HEK293 (cell line): Measurements from ENCODE around the gene TMEM138.

Source experiments
- CTCF ChIA-PET: fragments of 350-600 bp; formaldehyde crosslinking; extraction: SDS; loops from one replicate; lab custom pipeline; 2021; ENCODE audit warnings: antibody characterized with exemption; lab: Yijun Ruan, JAX
- POLR2A ChIA-PET: fragments of 300-600 bp; formaldehyde crosslinking; extraction: SDS; loops from one replicate; lab custom pipeline; 2020; ENCODE audit warnings: antibody characterized with exemption, inconsistent platforms; lab: Yijun Ruan, JAX
- H3K27ac ChIP-seq: fragments of 200-500 bp; sonication (Bioruptor generic); 2 replicates; pipeline ENCODE4 v1.5.1; 2014; ENCODE audit warnings: low read depth, low read length, control low read depth, inconsistent platforms; ENCODE audit errors: extremely low read depth
- H3K36me3 ChIP-seq, 2 experiments: fragments of 200-500 bp in 1 of 2; sonication (Bioruptor generic) in 1 of 2; 1 replicate in 1 of 2; 2 replicates in 1 of 2; pipeline ENCODE4 v1.5.1; 2014 to 2017; ENCODE audit warnings: inconsistent platforms in 2 of 2, low read length in 2 of 2; ENCODE audit not compliant: control insufficient read depth in 2 of 2, insufficient read depth in 1 of 2
- H3K4me1 ChIP-seq: fragments of 200-500 bp; sonication (Bioruptor generic); 2 replicates; pipeline ENCODE4 v1.5.1; 2014; ENCODE audit warnings: mild to moderate bottlenecking, low read length, inconsistent platforms; ENCODE audit not compliant: control insufficient read depth, insufficient read depth
- H3K4me3 ChIP-seq: 2 replicates; pipeline ENCODE4 v1.5.1; 2011; ENCODE audit warnings: low read depth, mild to moderate bottlenecking, control low read depth, low read length, moderate library complexity
- H3K9me3 ChIP-seq: fragments of 200-500 bp; sonication (Bioruptor generic); 2 replicates; pipeline ENCODE4 v1.5.1; 2014; ENCODE audit warnings: low read depth, low read length, inconsistent platforms; ENCODE audit not compliant: control insufficient read depth, insufficient read depth
- MYNN ChIP-seq: fragments of 450-650 bp; formaldehyde crosslinking; IDR thresholded peaks from 2 replicates; pipeline ENCODE4 v1.5.1; 2016; ENCODE audit warnings: missing biosample characterization, missing genetic modification characterization, borderline replicate concordance
- PRDM1 ChIP-seq: fragments of 450-650 bp; formaldehyde crosslinking; IDR thresholded peaks from 2 replicates; pipeline ENCODE4; 2016; ENCODE audit warnings: missing biosample characterization, missing genetic modification characterization
- PRDM6 ChIP-seq: fragments of 450-650 bp; formaldehyde crosslinking; IDR thresholded peaks from 2 replicates; pipeline ENCODE4 v1.5.1; 2017; ENCODE audit warnings: missing biosample characterization, missing genetic modification characterization
- REST ChIP-seq: fragments of 450-650 bp; formaldehyde crosslinking; IDR thresholded peaks from 2 replicates; pipeline ENCODE4 v1.5.1; 2016; ENCODE audit warnings: missing biosample characterization, missing genetic modification characterization
- SCRT1 ChIP-seq: fragments of 450-650 bp; formaldehyde crosslinking; IDR thresholded peaks from 2 replicates; pipeline ENCODE4 v1.5.1; 2016; ENCODE audit warnings: missing biosample characterization, missing genetic modification characterization, borderline replicate concordance
- SP7 ChIP-seq: fragments of 450-650 bp; formaldehyde crosslinking; IDR thresholded peaks from 2 replicates; pipeline ENCODE4 v1.5.1; 2016; ENCODE audit warnings: missing biosample characterization, missing genetic modification characterization
- ZBTB11 ChIP-seq: fragments of 450-650 bp; formaldehyde crosslinking; conservative IDR thresholded peaks from 2 replicates; pipeline ENCODE4 v1.5.1; 2016; ENCODE audit warnings: low read depth, missing biosample characterization, missing genetic modification characterization
- ZBTB21 ChIP-seq: fragments of 450-650 bp; formaldehyde crosslinking; IDR thresholded peaks from 2 replicates; pipeline ENCODE4 v1.5.1; 2017; ENCODE audit warnings: missing biosample characterization, missing genetic modification characterization
- ZIC2 ChIP-seq: fragments of 450-650 bp; formaldehyde crosslinking; IDR thresholded peaks from 2 replicates; pipeline ENCODE4 v1.5.1; 2016; ENCODE audit warnings: missing biosample characterization, missing genetic modification characterization
- ZNF138 ChIP-seq: fragments of 450-650 bp; formaldehyde crosslinking; IDR thresholded peaks from 2 replicates; pipeline ENCODE4 v1.5.1; 2016; ENCODE audit warnings: missing biosample characterization, missing genetic modification characterization, borderline replicate concordance
- ZNF146 ChIP-seq: fragments of 450-650 bp; formaldehyde crosslinking; IDR thresholded peaks from 2 replicates; pipeline ENCODE4 v1.5.1; 2016; ENCODE audit warnings: missing biosample characterization, missing genetic modification characterization
- ZNF174 ChIP-seq: fragments of 450-650 bp; formaldehyde crosslinking; IDR thresholded peaks from 2 replicates; pipeline ENCODE4 v1.5.0; 2017; ENCODE audit warnings: missing biosample characterization, mild to moderate bottlenecking, missing genetic modification characterization
- ZNF266 ChIP-seq: fragments of 450-650 bp; formaldehyde crosslinking; IDR thresholded peaks from 2 replicates; pipeline ENCODE4 v1.5.1; 2016; ENCODE audit warnings: missing biosample characterization, missing genetic modification characterization, low read depth
- ZNF292 ChIP-seq: fragments of 450-650 bp; formaldehyde crosslinking; IDR thresholded peaks from 2 replicates; pipeline ENCODE4 v1.5.1; 2016; ENCODE audit warnings: low read depth, missing biosample characterization, missing genetic modification characterization, borderline replicate concordance
- ZNF391 ChIP-seq: fragments of 450-650 bp; formaldehyde crosslinking; IDR thresholded peaks from 2 replicates; pipeline ENCODE4 v1.5.1; 2016; ENCODE audit warnings: low read depth, missing biosample characterization, missing genetic modification characterization, borderline replicate concordance
- ZNF404 ChIP-seq: fragments of 450-650 bp; formaldehyde crosslinking; IDR thresholded peaks from 2 replicates; pipeline ENCODE4 v1.5.1; 2017; ENCODE audit warnings: missing biosample characterization, missing genetic modification characterization
- ZNF510 ChIP-seq: fragments of 450-650 bp; formaldehyde crosslinking; IDR thresholded peaks from 2 replicates; pipeline ENCODE4 v1.5.1; 2018; ENCODE audit warnings: mild to moderate bottlenecking, missing genetic modification characterization, missing biosample characterization; ENCODE audit not compliant: insufficient replicate concordance
- ZNF521 ChIP-seq: fragments of 450-650 bp; formaldehyde crosslinking; IDR thresholded peaks from 2 replicates; pipeline ENCODE4 v1.5.1; 2017; ENCODE audit warnings: missing biosample characterization, mild to moderate bottlenecking, missing genetic modification characterization
- ZNF529 ChIP-seq: fragments of 450-650 bp; formaldehyde crosslinking; IDR thresholded peaks from 2 replicates; pipeline ENCODE4 v1.5.1; 2017; ENCODE audit warnings: missing genetic modification characterization, missing biosample characterization; ENCODE audit not compliant: insufficient replicate concordance
- ZNF544 ChIP-seq: fragments of 450-650 bp; formaldehyde crosslinking; IDR thresholded peaks from 2 replicates; pipeline ENCODE4 v1.5.0; 2017; ENCODE audit warnings: missing biosample characterization, missing genetic modification characterization
- ZNF561 ChIP-seq: fragments of 450-650 bp; IDR thresholded peaks from 2 replicates; pipeline ENCODE4 v1.5.1; 2018; ENCODE audit warnings: missing biosample characterization, missing genetic modification characterization, borderline replicate concordance
- ZNF626 ChIP-seq: fragments of 450-650 bp; sonication (Bioruptor Pico); formaldehyde crosslinking; IDR thresholded peaks from 2 replicates; pipeline ENCODE4 v1.5.1; 2018; ENCODE audit warnings: missing biosample characterization, missing genetic modification characterization, inconsistent platforms
- ZNF664 ChIP-seq: fragments of 450-650 bp; formaldehyde crosslinking; IDR thresholded peaks from 2 replicates; pipeline ENCODE4 v1.5.1; 2016; ENCODE audit warnings: missing biosample characterization, missing genetic modification characterization
- ZNF843 ChIP-seq: fragments of 450-650 bp; formaldehyde crosslinking; IDR thresholded peaks from 2 replicates; pipeline ENCODE4 v1.5.1; 2016; ENCODE audit warnings: missing biosample characterization, missing genetic modification characterization
- ZSCAN16 ChIP-seq: fragments of 450-650 bp; formaldehyde crosslinking; IDR thresholded peaks from 2 replicates; pipeline ENCODE4 v1.5.1; 2016; ENCODE audit warnings: missing biosample characterization, missing genetic modification characterization
- ZSCAN4 ChIP-seq: fragments of 450-650 bp; formaldehyde crosslinking; IDR thresholded peaks from 2 replicates; pipeline ENCODE4 v1.5.1; 2017; ENCODE audit warnings: missing biosample characterization, missing genetic modification characterization

Gene TMEM138

GRCh38 chr11:61378713-61379313, 16.6 kb downstream of the TMEM138 start:
- ChIA-PET POLR2A (interaction anchor here (1.4 kb wide), 1 partner anchor 16 kb away, joined by 3 read pairs; the partner anchor contains the start of gene TMEM138), CTCF (interaction anchor here (0.6 to 1.1 kb wide), 2 partner anchors 51 to 124 kb away, joined by 3 to 4 read pairs; no protein-coding TSS in a partner anchor)
- TF ChIP-seq ZBTB11 (tag by site-specific recombination) = no peak
- TF ChIP-seq ZNF404 (tag by site-specific recombination) = no peak
- TF ChIP-seq ZSCAN4 (tag by site-specific recombination) = no peak
- no peak for TF ChIP-seq ZNF521
- TF ChIP-seq ZNF174 (tag by site-specific recombination) = no peak
- TF ChIP-seq SCRT1 (tag by site-specific recombination) = no peak
- no peak for TF ChIP-seq ZNF529 (tag by site-specific recombination)
- no peak for TF ChIP-seq ZNF843 (tag by site-specific recombination)
- no peak for TF ChIP-seq ZNF626 (tag by site-specific recombination)
- no peak for TF ChIP-seq ZNF664 (tag by site-specific recombination)
- TF ChIP-seq ZNF266 (tag by site-specific recombination) = no peak
- TF ChIP-seq ZBTB21 (tag by site-specific recombination) = no peak
- no peak for TF ChIP-seq ZNF292 (tag by site-specific recombination)
- peaks cover 0 to 7% of the 10 kb centered on the region in 2 experiments; a peak in 2 of 3 replicates for H3K36me3 ChIP-seq
- H3K27ac ChIP-seq = no peak overlapping the region
- no peaks in the 10 kb centered on the region for H3K9me3 ChIP-seq
- no peaks in the 10 kb centered on the region for H3K4me1 ChIP-seq
- H3K4me3 ChIP-seq = no peak overlapping the region

GRCh38 chr11:61380884-61381283, 18.7 kb downstream of the TMEM138 start:
- POLR2A ChIA-PET = interaction anchor here (2.3 kb wide), 1 partner anchor 19 kb away, joined by 7 read pairs; the partner anchor contains the start of genes CYB561A3 and TMEM138
- CTCF ChIA-PET = interaction anchor here (0.6 to 7.2 kb wide), 6 partner anchors 45 to 549 kb away, joined by 3 to 210 read pairs (median 3); no protein-coding TSS in a partner anchor
- TF ChIP-seq ZNF544 (tag by site-specific recombination) = no peak
- no peak for TF ChIP-seq ZNF510 (tag by site-specific recombination)
- no peak for TF ChIP-seq REST (tag by site-specific recombination)
- no peak for TF ChIP-seq ZNF391 (tag by site-specific recombination)
- TF ChIP-seq MYNN (tag by site-specific recombination) = no peak
- no peak for TF ChIP-seq PRDM6
- no peak for TF ChIP-seq PRDM1 (tag by site-specific recombination)
- TF ChIP-seq ZNF561 = no peak
- TF ChIP-seq ZNF138 (tag by site-specific recombination) = no peak
- TF ChIP-seq SP7 (tag by site-specific recombination) = no peak
- TF ChIP-seq ZSCAN16 (tag by site-specific recombination) = no peak
- no peak for TF ChIP-seq ZIC2
- no peak for TF ChIP-seq ZNF146 (tag by site-specific recombination)

More at GRCh38 chr11:61380884-61381283, 18.7 kb downstream of the TMEM138 start:
- Histone ChIP-seq H3K9me3 (no peaks in the 10 kb centered on the region), H3K4me1 (no peaks in the 10 kb centered on the region), H3K36me3 (no peaks in the 10 kb centered on the region), H3K27ac (no peak overlapping the region), H3K4me3 (no peak overlapping the region)
